ENCODE measurements around the gene CCSER1. TPM values are rescaled to one million over a fixed set of nuclear protein-coding genes. Genes with fewer than 3 reads are reported as not detected.

CCSER1 gene
- total RNA-seq, 1 donor from 2014 or later: 18.1 TPM

- DNase-seq (ENCODE audit: extremely low spot score, unreplicated experiment): no peak
- H3K4me1 Mint-ChIP-seq (ENCODE audit: unreplicated experiment): no peaks in the 10 kb centered on the region
- no peak for TF ChIP-seq CTCF (conservative IDR thresholded peaks at IDR 0.05)
- no peaks in the 10 kb centered on the region for H3K36me3 Mint-ChIP-seq
- H3K4me3 Mint-ChIP-seq: no peak overlapping the region
- no peaks in the 10 kb centered on the region for H3K27me3 Mint-ChIP-seq
- no peaks in the 10 kb centered on the region for H3K9me3 Mint-ChIP-seq
- no peak overlapping the region for H3K27ac Mint-ChIP-seq
These were observed 908.1 kb downstream of the CCSER1 start for GRCh38 chr4:91035276-91035675.

- no peak for DNase-seq (ENCODE audit: extremely low spot score, unreplicated experiment)
- Mint-ChIP-seq H3K27ac (no peak overlapping the region), H3K9me3 (no peaks in the 10 kb centered on the region), H3K4me3 (no peak overlapping the region), H3K4me1 (ENCODE audit: unreplicated experiment) (no peaks in the 10 kb centered on the region), H3K27me3 (no peaks in the 10 kb centered on the region), H3K36me3 (no peaks in the 10 kb centered on the region)
- no peak for TF ChIP-seq CTCF (conservative IDR thresholded peaks at IDR 0.05)
These were observed 910.8 kb downstream of the CCSER1 start for GRCh38 chr4:91037951-91038350.

GRCh38 chr4:91057871-91058270 is 930.7 kb downstream of the CCSER1 start:
- Mint-ChIP-seq H3K4me3 (no peak overlapping the region), H3K4me1 (ENCODE audit: unreplicated experiment) (no peaks in the 10 kb centered on the region), H3K9me3 (peaks cover 4% of the 10 kb centered on the region), H3K27me3 (no peaks in the 10 kb centered on the region), H3K27ac (no peak overlapping the region), H3K36me3 (no peaks in the 10 kb centered on the region)
- no peak for DNase-seq (ENCODE audit: extremely low spot score, unreplicated experiment)
- no peak for TF ChIP-seq CTCF (conservative IDR thresholded peaks at IDR 0.05)

GRCh38 chr4:91058345-91058744 is 931.2 kb downstream of the CCSER1 start:
- no peak for DNase-seq (ENCODE audit: extremely low spot score, unreplicated experiment)
- peaks cover 2% of the 10 kb centered on the region for H3K4me1 Mint-ChIP-seq (ENCODE audit: unreplicated experiment)
- H3K4me3 Mint-ChIP-seq: no peak overlapping the region
- H3K9me3 Mint-ChIP-seq: peaks cover 4% of the 10 kb centered on the region
- H3K27ac Mint-ChIP-seq: no peak overlapping the region
- no peaks in the 10 kb centered on the region for H3K27me3 Mint-ChIP-seq
- H3K36me3 Mint-ChIP-seq: no peaks in the 10 kb centered on the region
- no peak for TF ChIP-seq CTCF (conservative IDR thresholded peaks at IDR 0.05)

GRCh38 chr4:91064157-91064853 is 937.1 kb downstream of the CCSER1 start:
- peak overlapping the region; percentile 42 for H3K4me3 Mint-ChIP-seq
- H3K36me3 Mint-ChIP-seq: no peaks in the 10 kb centered on the region
- H3K27ac Mint-ChIP-seq: peak overlapping the region; percentile 62
- peaks cover 23% of the 10 kb centered on the region for H3K4me1 Mint-ChIP-seq (ENCODE audit: unreplicated experiment)
- no peak for TF ChIP-seq CTCF (conservative IDR thresholded peaks at IDR 0.05)
- H3K9me3 Mint-ChIP-seq: no peaks in the 10 kb centered on the region
- no peaks in the 10 kb centered on the region for H3K27me3 Mint-ChIP-seq
- DNase-seq (ENCODE audit: extremely low spot score, unreplicated experiment): peak; percentile 68
